DMS114 treated with DMSO at 0.1 percent for 48 hours (cell line): ENCODE data around the gene FBXL17.
"Not testable (repeated sequence)": the region's sequence is repeated elsewhere in the genome, so short reads cannot be mapped to it uniquely, and the experiment has no call there.

ENCODE experiments used
- DNase-seq: peaks from one replicate; lab custom pipeline; 2025; ENCODE audit not compliant: unreplicated experiment; lab: John Stamatoyannopoulos, UW

Gene FBXL17

GRCh38 chr5:108167174-108167573, 214.7 kb downstream of the FBXL17 start:
- DNase-seq = no peak

- DNase-seq = no peak
Observed at GRCh38 chr5:108164574-108164973, 217.3 kb downstream of the FBXL17 start.

- DNase-seq = not testable (repeated sequence)
Observed at GRCh38 chr5:108152854-108153253, 229.0 kb downstream of the FBXL17 start.

- no peak for DNase-seq
Observed at GRCh38 chr5:108149369-108149768, 232.5 kb downstream of the FBXL17 start.

GRCh38 chr5:108148715-108149139, 233.2 kb downstream of the FBXL17 start:
- DNase-seq = peak; percentile 10

- no peak for DNase-seq
Observed at GRCh38 chr5:108146222-108146621, 235.7 kb downstream of the FBXL17 start.

GRCh38 chr5:108145351-108145750, 236.5 kb downstream of the FBXL17 start:
- DNase-seq = no peak

- DNase-seq = no peak
Observed at GRCh38 chr5:108144332-108144731, 237.6 kb downstream of the FBXL17 start.

GRCh38 chr5:108143581-108143980, 238.3 kb downstream of the FBXL17 start:
- DNase-seq = no peak

GRCh38 chr5:108141676-108142075, 240.2 kb downstream of the FBXL17 start:
- no peak for DNase-seq

- no peak for DNase-seq
Observed at GRCh38 chr5:108136493-108136892, 245.4 kb downstream of the FBXL17 start.

- no peak for DNase-seq
Observed at GRCh38 chr5:108129129-108129528, 252.8 kb downstream of the FBXL17 start.

GRCh38 chr5:108125771-108126511, 256.0 kb downstream of the FBXL17 start:
- DNase-seq = no peak

GRCh38 chr5:108124596-108124995, 257.3 kb downstream of the FBXL17 start:
- no peak for DNase-seq

- no peak for DNase-seq
Observed at GRCh38 chr5:108122702-108123101, 259.2 kb downstream of the FBXL17 start.

GRCh38 chr5:108118813-108119514, 262.9 kb downstream of the FBXL17 start:
- no peak for DNase-seq

GRCh38 chr5:108115673-108116072, 266.2 kb downstream of the FBXL17 start:
- DNase-seq = no peak

- DNase-seq = no peak
Observed at GRCh38 chr5:108113950-108114349, 267.9 kb downstream of the FBXL17 start.

- no peak for DNase-seq
Observed at GRCh38 chr5:108111736-108112135, 270.2 kb downstream of the FBXL17 start.

GRCh38 chr5:108109059-108109458, 272.8 kb downstream of the FBXL17 start:
- DNase-seq = no peak

- DNase-seq = no peak
Observed at GRCh38 chr5:108104448-108104847, 277.4 kb downstream of the FBXL17 start.

- no peak for DNase-seq
Observed at GRCh38 chr5:108102463-108102862, 279.4 kb downstream of the FBXL17 start.
